D721Med (cell line): ENCODE results near the gene CASP9.

Experiments
- DNase-seq: peaks from one replicate; pipeline ENCODE4 v3.0.0; 2011; ENCODE audit warnings: low spot score; ENCODE audit not compliant: insufficient read length
- FAIRE-seq: peaks from 2 replicates; lab custom pipeline; 2011; peaks lifted over from hg19 to GRCh38; lab: Jason Lieb, UNC
- TF ChIP-seq, protein P1 (sequence below): IDR thresholded peaks from 2 replicates; pipeline ENCODE4 v1.5.1; 2012; ENCODE audit warnings: mild to moderate bottlenecking, control low read depth; ENCODE audit not compliant: insufficient read depth; ENCODE audit errors: missing control alignments

The CASP9 gene

DNA sequence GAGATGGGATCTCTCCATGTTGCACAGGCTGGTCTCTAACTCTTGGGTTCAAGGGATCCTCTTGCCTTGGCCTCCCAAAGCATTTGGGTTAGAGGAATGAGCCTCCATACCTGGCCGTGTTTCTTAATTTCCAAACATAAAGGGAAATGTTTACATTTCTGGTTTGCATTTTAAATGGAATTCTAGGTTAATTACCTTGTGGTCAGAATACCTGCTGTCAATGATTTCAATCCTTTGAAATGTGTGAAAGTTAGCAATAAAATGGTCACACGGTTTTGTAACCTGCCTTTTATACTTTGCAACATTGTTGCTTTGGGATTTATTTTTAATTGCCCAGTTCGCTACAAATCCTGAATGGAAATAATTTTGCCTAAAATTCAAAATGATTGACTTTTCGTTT, 34.5 kb upstream of the CASP9 start:
- DNase-seq (no peak), FAIRE-seq (no peak)
- TF ChIP-seq, protein P1, sequence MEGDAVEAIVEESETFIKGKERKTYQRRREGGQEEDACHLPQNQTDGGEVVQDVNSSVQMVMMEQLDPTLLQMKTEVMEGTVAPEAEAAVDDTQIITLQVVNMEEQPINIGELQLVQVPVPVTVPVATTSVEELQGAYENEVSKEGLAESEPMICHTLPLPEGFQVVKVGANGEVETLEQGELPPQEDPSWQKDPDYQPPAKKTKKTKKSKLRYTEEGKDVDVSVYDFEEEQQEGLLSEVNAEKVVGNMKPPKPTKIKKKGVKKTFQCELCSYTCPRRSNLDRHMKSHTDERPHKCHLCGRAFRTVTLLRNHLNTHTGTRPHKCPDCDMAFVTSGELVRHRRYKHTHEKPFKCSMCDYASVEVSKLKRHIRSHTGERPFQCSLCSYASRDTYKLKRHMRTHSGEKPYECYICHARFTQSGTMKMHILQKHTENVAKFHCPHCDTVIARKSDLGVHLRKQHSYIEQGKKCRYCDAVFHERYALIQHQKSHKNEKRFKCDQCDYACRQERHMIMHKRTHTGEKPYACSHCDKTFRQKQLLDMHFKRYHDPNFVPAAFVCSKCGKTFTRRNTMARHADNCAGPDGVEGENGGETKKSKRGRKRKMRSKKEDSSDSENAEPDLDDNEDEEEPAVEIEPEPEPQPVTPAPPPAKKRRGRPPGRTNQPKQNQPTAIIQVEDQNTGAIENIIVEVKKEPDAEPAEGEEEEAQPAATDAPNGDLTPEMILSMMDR: no peak

DNA sequence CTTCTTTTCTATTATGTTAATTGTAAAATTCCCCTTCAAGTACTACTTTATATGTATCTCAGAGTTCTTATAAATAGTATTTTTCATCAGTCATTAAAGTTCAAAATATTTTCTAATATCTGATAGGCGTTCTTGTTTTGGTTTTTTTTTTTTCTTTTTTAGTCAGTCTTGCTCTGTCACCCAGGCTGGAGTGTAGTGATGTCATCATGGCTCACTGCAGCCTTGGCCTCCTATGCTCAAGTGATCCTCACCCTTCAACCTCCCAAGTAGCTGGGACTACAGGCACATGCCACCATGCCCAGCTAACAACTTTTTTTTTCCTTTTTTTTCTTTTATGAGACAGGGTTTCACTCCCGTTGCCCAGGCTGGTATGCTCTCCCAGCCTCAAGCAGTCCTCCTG, 33.6 kb upstream of the CASP9 start:
- DNase-seq (no peak), FAIRE-seq (no peak)
- TF ChIP-seq, protein P1: no peak

DNA sequence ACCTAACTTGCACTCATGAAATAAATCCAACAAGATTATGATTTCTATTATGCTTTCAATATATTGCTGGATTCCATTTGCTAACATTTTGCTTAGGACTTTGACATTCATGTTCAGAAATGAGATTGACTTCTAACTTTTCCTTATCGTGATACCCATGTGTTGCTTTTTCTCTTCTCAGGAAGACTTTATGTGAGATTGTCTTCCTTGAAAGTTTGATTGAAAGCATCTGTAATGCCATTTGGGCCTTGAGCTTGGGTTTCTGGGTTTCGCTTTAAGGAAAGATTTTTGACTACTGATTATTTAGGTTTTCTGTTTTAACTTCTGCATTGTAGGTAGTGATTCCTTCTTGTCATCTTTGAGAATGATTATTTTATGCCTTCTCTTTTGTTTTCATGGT, 33.0 kb upstream of the CASP9 start:
- DNase-seq (no peak), FAIRE-seq (no peak)
- TF ChIP-seq, protein P1: no peak

DNA sequence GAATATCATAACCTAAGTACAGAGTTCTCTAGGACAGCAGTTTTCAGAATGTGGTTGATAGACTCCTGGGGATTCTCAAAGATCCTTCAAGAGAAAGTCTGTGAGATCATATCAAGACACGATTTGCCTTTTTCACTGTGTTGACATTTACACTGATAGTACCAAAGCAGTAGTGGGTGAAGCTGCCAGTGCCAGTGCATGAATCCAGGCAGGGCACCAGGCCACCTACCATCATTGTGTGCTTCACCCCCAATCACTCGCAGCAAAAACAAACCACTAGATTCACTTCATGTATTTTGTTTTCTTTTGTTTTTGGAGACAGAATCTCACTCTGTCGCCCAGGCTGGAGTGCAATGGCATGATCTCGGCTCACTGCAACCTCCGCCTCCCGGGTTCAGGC, 26.6 kb upstream of the CASP9 start:
- DNase-seq (no peak), FAIRE-seq (no peak)
- TF ChIP-seq, protein P1: no peak

DNA sequence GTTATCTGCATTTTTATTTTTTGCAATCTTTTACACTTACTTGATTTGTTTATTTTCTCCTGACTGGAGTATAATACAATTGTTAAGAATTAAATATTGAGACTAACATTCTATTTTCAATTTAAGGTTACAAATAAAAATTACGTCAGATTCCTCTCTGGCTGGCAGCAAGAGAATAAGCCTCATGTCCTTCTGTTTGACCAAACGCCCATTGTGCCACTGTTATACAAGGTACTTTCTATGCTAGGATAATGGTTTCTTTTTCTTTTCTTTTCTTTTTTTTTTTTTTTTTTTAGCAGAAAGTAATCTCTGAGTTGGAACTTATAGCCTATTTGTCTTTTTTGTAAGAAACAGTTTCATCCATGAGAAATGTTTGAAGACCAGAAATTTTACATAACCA, 22.6 kb upstream of the CASP9 start:
- no peak for FAIRE-seq
- TF ChIP-seq, protein P1: no peak
- no peak for DNase-seq

DNA sequence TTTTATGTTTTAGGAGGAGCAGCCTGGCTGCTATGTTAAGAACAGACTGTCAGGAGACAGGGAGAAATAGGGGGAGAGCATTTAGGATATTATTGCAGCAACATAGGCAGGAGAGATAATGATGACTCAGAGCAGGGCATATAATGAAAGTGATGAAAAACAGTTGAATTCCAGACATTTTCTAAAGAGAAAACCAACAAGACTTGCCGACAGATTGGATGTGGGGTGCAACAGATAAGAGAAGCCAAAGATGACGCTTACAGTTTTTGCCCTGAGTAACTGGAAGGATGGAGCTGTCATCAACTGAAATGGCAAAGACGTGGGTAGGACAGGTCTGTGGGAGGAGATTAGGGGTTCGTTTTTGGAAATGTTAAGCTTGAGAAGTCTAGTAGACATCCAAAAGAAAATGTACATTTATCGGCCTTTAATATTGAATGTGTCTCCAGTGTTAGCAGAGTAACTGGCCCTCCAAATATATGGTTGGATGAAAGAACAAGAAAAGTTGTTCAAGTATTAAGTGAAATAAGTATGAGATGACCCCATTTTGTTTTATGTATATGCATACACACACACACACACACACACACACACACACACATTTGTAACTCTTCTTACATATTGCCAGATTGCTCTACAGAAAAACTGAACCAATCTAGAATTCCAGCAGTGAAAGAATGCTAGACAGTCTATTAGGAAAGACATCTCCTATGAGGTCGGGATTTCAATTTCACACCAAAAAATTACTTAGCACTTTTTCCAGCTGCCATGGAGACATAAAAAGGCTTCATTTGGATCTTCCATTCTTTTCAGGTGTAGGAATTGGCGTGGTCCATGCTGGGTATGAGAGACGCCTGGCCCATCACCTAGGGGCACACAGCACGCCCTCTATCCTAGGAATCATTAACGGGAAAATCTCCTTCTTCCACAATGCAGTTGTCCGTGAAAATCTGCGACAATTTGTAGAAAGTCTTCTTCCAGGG, 19.9 kb upstream of the CASP9 start:
- FAIRE-seq (no peak), DNase-seq (no peak)
- TF ChIP-seq, protein P1: no peak

DNA sequence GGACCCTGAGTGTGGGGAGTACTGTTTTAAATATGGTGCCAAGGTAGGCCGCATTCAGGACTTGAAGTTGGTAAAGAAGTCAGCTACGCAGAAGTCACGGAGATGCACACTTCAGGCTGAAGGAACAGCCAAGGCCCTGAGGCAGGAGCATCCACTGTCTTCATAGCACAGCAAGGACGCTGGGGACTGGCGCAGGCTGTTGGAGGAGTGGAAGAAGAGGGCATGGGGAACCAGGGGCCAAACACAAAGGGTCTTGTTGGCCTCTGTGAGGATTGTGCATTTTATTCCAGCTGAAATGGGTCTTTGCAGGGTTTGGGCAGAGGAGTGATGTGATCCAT, 19.2 kb upstream of the CASP9 start:
- DNase-seq (no peak), FAIRE-seq (no peak)
- TF ChIP-seq, protein P1: no peak
